H1 (cell line): ENCODE data around the gene STK32C. TPM values are rescaled to one million over a fixed set of nuclear protein-coding genes. Genes with fewer than 3 reads are reported as not detected.

ENCODE experiments used
- CTCF ChIA-PET: fragments of 300-600 bp; sonication (Branson Sonifier 250); formaldehyde crosslinking; loops from one replicate; lab custom pipeline; 2021; ENCODE audit not compliant: partially characterized antibody; lab: Charles Lee
- POLR2A ChIA-PET: fragments of 300-600 bp; sonication (Branson Sonifier 250); formaldehyde crosslinking; loops from one replicate; lab custom pipeline; 2021; ENCODE audit warnings: inconsistent platforms; ENCODE audit not compliant: partially characterized antibody; lab: Charles Lee
- DNase-seq, 2 experiments: peaks; one replicate each; pipeline versions ENCODE4 v3.0.0 to v3.0.0-alpha.2; 2010 to 2022; ENCODE audit warnings: low spot score in 2 of 2, low read depth in 1 of 2, mixed read lengths in 1 of 2
- FAIRE-seq: peaks from 2 replicates; lab custom pipeline; 2011; peaks lifted over from hg19 to GRCh38; lab: Jason Lieb, UNC
- H2AFZ ChIP-seq: 2 replicates; pipeline ENCODE4 v1.8.1; 2012; ENCODE audit warnings: low read length, inconsistent platforms
- H2AK5ac ChIP-seq: 2 replicates; pipeline ENCODE4 v1.6.1; 2013; ENCODE audit warnings: low read depth, low read length
- H2BK120ac ChIP-seq: replicated peaks from 2 replicates; pipeline ENCODE3; 2013; ENCODE audit warnings: low read depth, low read length, inconsistent platforms
- H2BK12ac ChIP-seq: 2 replicates; pipeline ENCODE4 v1.6.1; 2013; ENCODE audit warnings: low read depth, low read length
- H2BK15ac ChIP-seq: 2 replicates; pipeline ENCODE4 v1.6.1; 2013; ENCODE audit warnings: low read length
- H2BK20ac ChIP-seq: 2 replicates; pipeline ENCODE4 v1.6.1; 2013; ENCODE audit warnings: low read length
- H2BK5ac ChIP-seq: 2 replicates; pipeline ENCODE4 v1.6.1; 2013; ENCODE audit warnings: low read depth, low read length
- H3K14ac ChIP-seq: 2 replicates; pipeline ENCODE4 v1.6.1; 2013; ENCODE audit warnings: inconsistent platforms; ENCODE audit not compliant: insufficient read length
- H3K18ac ChIP-seq: 2 replicates; pipeline ENCODE4 v1.6.1; 2013; ENCODE audit warnings: low read length; ENCODE audit errors: extremely low read depth
- H3K23ac ChIP-seq: 2 replicates; pipeline ENCODE4 v1.6.1; 2013; ENCODE audit warnings: inconsistent platforms; ENCODE audit not compliant: insufficient read length
- H3K23me2 ChIP-seq: 2 replicates; pipeline ENCODE4 v1.6.1; 2013; ENCODE audit warnings: low read depth, low read length
- H3K27ac ChIP-seq: 2 replicates; pipeline ENCODE4 v1.6.1; 2011; ENCODE audit warnings: low read depth, low read length, inconsistent platforms
- H3K27me3 ChIP-seq, 4 experiments: replicated peaks in 1 of 4; 1 replicate in 1 of 4; 2 replicates in 3 of 4; pipeline versions ENCODE4 v1.6.1 to v1.8.1; 2011 to 2013; ENCODE audit warnings: low read length in 3 of 4, mild to moderate bottlenecking in 3 of 4, inconsistent platforms in 2 of 4, mixed read lengths in 2 of 4, moderate library complexity in 1 of 4; ENCODE audit not compliant: control insufficient read depth in 3 of 4, insufficient read depth in 3 of 4; ENCODE audit errors: extremely low read depth in 1 of 4
- H3K36me3 ChIP-seq, 4 experiments: 2 replicates each; pipeline versions ENCODE4 v1.6.1 to v1.8.1; 2011 to 2013; ENCODE audit warnings: mild to moderate bottlenecking in 4 of 4, low read length in 3 of 4, moderate library complexity in 2 of 4, control low read depth in 1 of 4, inconsistent platforms in 1 of 4; ENCODE audit not compliant: insufficient read depth in 4 of 4, control insufficient read depth in 2 of 4
- H3K4ac ChIP-seq: replicated peaks from 2 replicates; pipeline ENCODE3; 2013; ENCODE audit warnings: low read length, low read depth, mixed read lengths, inconsistent platforms; ENCODE audit not compliant: insufficient read length
- H3K4me1 ChIP-seq, 4 experiments: replicated peaks in 1 of 4; 1 replicate in 1 of 4; 2 replicates in 3 of 4; pipeline versions ENCODE4 v1.6.1 to v1.8.1; 2011 to 2013; ENCODE audit warnings: low read length in 3 of 4, inconsistent platforms in 2 of 4, mixed read lengths in 1 of 4; ENCODE audit not compliant: insufficient read depth in 4 of 4, control insufficient read depth in 3 of 4
- H3K4me2 ChIP-seq, 2 experiments: 2 replicates each; pipeline versions ENCODE4 v1.6.1 to v1.8.1; 2011 to 2013; ENCODE audit warnings: low read depth in 2 of 2, low read length in 2 of 2, control low read depth in 1 of 2, inconsistent platforms in 1 of 2, mild to moderate bottlenecking in 1 of 2; ENCODE audit not compliant: insufficient read depth in 1 of 2
- H3K4me3 ChIP-seq, 4 experiments: fragments of 200-600, 300-600 bp in 1 of 4; sonication (generic), shearing (Covaris generic), sonication (Bioruptor Twin) in 1 of 4; 2 replicates each; pipeline versions ENCODE4 v1.5.1 to v1.8.1; 2011 to 2016; ENCODE audit warnings: low read length in 4 of 4, low read depth in 3 of 4, control low read depth in 2 of 4, inconsistent platforms in 2 of 4, mild to moderate bottlenecking in 2 of 4, mixed read lengths in 1 of 4, moderate library complexity in 1 of 4; ENCODE audit not compliant: insufficient read depth in 2 of 4; ENCODE audit errors: extremely low read depth in 1 of 4
- H3K56ac ChIP-seq: replicated peaks from 2 replicates; pipeline ENCODE3; 2013; ENCODE audit warnings: low read depth, mild to moderate bottlenecking, mixed read lengths, low read length, inconsistent platforms; ENCODE audit not compliant: insufficient read length
- H3K79me1 ChIP-seq: 2 replicates; pipeline ENCODE4 v1.6.1; 2013; ENCODE audit warnings: low read depth, low read length, control low read depth
- H3K79me2 ChIP-seq, 2 experiments: 2 replicates each; pipeline versions ENCODE4 v1.6.1 to v1.8.1; 2012 to 2013; ENCODE audit warnings: low read length in 2 of 2, mild to moderate bottlenecking in 2 of 2, inconsistent platforms in 1 of 2; ENCODE audit not compliant: insufficient read depth in 2 of 2, control insufficient read depth in 1 of 2
- H3K9ac ChIP-seq, 4 experiments: replicated peaks in 1 of 4; 1 replicate in 1 of 4; 2 replicates in 3 of 4; pipeline versions ENCODE4 v1.6.1 to v1.8.1; 2011 to 2013; ENCODE audit warnings: low read depth in 3 of 4, low read length in 3 of 4, control low read depth in 2 of 4, mild to moderate bottlenecking in 2 of 4, moderate library complexity in 2 of 4, inconsistent platforms in 1 of 4; ENCODE audit errors: extremely low read depth in 1 of 4
- H3K9me3 ChIP-seq, 2 experiments: 2 replicates each; pipeline versions ENCODE4 v1.6.1 to v1.8.1; 2012 to 2013; ENCODE audit warnings: mild to moderate bottlenecking in 2 of 2, moderate library complexity in 2 of 2, control low read depth in 1 of 2, inconsistent platforms in 1 of 2, low read depth in 1 of 2, low read length in 1 of 2, mixed read lengths in 1 of 2; ENCODE audit not compliant: insufficient read depth in 2 of 2
- H4K20me1 ChIP-seq, 2 experiments: replicated peaks in 1 of 2; 2 replicates each; pipeline versions ENCODE3 to v1.8.1; 2011 to 2013; ENCODE audit warnings: inconsistent platforms in 2 of 2, low read length in 2 of 2, mild to moderate bottlenecking in 1 of 2; ENCODE audit not compliant: insufficient read depth in 2 of 2, control insufficient read depth in 1 of 2
- H4K5ac ChIP-seq: 2 replicates; pipeline ENCODE4 v1.6.1; 2013; ENCODE audit warnings: low read length, low read depth, mixed read lengths, inconsistent platforms; ENCODE audit not compliant: insufficient read length
- H4K8ac ChIP-seq: 2 replicates; pipeline ENCODE4 v1.8.0; 2013; ENCODE audit warnings: mild to moderate bottlenecking, moderate library complexity, low read length, inconsistent platforms; ENCODE audit not compliant: insufficient read depth; ENCODE audit errors: extremely low read depth
- H4K91ac ChIP-seq: replicated peaks from 2 replicates; pipeline ENCODE3; 2013; ENCODE audit warnings: low read length, mixed read lengths, inconsistent platforms; ENCODE audit not compliant: insufficient read length
- JUND ChIP-seq: IDR thresholded peaks from 2 replicates; pipeline ENCODE4 v1.6.1; 2011; ENCODE audit warnings: mild to moderate bottlenecking, improper control_type of control experiment, low read length
- POU5F1 ChIP-seq: IDR thresholded peaks from 2 replicates; pipeline ENCODE4 v1.6.1; 2011; ENCODE audit warnings: low read depth, mild to moderate bottlenecking, low read length, moderate library complexity
- RBBP5 ChIP-seq: IDR thresholded peaks from 2 replicates; pipeline ENCODE4 v1.7.1; 2012; ENCODE audit warnings: low read depth, mild to moderate bottlenecking, inconsistent platforms, low read length, moderate library complexity, borderline replicate concordance
- SIN3A ChIP-seq, 2 experiments: IDR thresholded peaks in 1 of 2; conservative IDR thresholded peaks in 1 of 2; 2 replicates each; pipeline ENCODE4 v1.6.1; 2011 to 2012; ENCODE audit warnings: low read length in 2 of 2, improper control_type of control experiment in 1 of 2, low read depth in 1 of 2, mild to moderate bottlenecking in 1 of 2
- SP1 ChIP-seq: IDR thresholded peaks from 2 replicates; pipeline ENCODE4 v1.6.1; 2011; ENCODE audit warnings: low read depth, low read length
- WGBS, 2 experiments: shearing (Covaris generic) in 1 of 2; methylation state at CpG; one replicate each; pipeline versions ENCODE4 v1.1.6 to v1.1.7; 2013 to 2015; ENCODE audit warnings: low lambda C conversion rate in 2 of 2, mixed read lengths in 2 of 2, inconsistent platforms in 1 of 2, low coverage in 1 of 2, missing lambda C conversion rate in 1 of 2; ENCODE audit not compliant: insufficient replicate concordance in 2 of 2, insufficient coverage in 1 of 2, insufficient read length in 1 of 2; ENCODE audit errors: extremely low coverage in 1 of 2, missing lambda C conversion rate in 1 of 2; 5-methylcytosine and 5-hydroxymethylcytosine counted together
- polyA plus RNA-seq, 7 experiments: library from polyadenylated mRNA; depleted of rRNA in 3 of 7; stranded (reverse) in 5 of 7; unstranded in 2 of 7; fragments of >200 nt in 5 of 7; fragments of 200-250 nt in 2 of 7; gene quantifications; 1 replicate in 5 of 7; 2 replicates in 1 of 7; 4 replicates in 1 of 7; pipeline versions ENCODE4 v1.2.1 to v1.2.3, GENCODE V29; 2011 to 2013; ENCODE audit warnings: missing spikeins in 2 of 7, mixed read lengths in 2 of 7
- total RNA-seq: library from RNA; stranded (reverse); fragmentation: NEBNext Ultra II Directional; extraction: Animal tissue kit (Norgen Biotek cat#: 25700); gene quantifications from 2 replicates; pipeline ENCODE4 v1.2.1, GENCODE V29; 2021

Gene STK32C
- total and polyA plus RNA-seq, 2 of the 8 experiments (the other 6 are each of a cell fraction or from before 2014, with no cell fraction given), result 10.6 to 15.6 TPM

DNA sequence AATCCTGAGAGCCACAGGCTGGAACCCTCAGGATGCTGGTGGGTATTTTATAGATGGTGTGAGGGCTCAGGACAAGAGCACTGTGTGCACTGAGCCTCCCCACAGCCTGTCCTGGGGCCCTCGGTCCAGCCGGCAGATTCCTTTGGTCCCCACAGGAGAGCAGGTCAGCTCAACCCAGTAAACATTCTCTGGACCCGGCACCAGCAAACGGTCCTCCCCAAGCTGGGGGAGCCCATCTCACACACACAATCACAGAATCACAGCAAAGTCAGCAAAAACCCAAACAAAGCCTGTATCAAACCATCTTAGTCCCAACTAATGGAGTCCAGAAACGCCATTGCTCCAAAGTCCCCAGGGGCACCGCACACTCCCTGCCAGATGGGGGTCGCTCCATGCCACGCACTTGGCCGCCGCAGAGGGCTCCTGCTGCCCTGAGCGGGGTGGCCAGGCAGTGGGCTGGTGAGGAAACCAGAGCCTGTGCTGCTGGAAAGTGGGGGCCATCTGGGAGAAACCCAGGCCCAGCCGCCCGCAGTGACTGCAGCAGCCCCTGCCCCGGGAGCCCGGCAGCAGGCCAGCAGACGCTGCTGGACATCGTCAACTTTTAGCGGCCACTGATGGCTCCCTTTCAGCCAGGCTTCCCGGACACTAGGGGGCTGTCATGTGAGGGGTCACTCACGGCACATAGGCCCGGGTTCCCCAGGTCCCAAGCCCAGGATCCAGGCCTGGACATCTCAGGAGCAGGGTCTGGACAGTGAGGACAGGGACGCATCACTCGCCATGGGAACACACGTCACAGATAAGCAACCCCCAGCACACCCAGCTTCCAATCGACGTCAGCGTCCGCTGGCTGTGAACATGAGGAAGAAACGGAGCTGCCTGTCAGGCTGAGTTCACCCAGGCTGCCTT lies 68.4 kb downstream of the STK32C start:
- Histone ChIP-seq H2BK12ac (no peak overlapping the region), H4K8ac (no peak overlapping the region), H2BK20ac (no peak overlapping the region), H3K18ac (no peak overlapping the region), H4K91ac (no peak overlapping the region), H3K9ac (no peak overlapping the region), H2AK5ac (no peak overlapping the region), H3K4me3 (no peak overlapping the region), H3K4me1 (no peaks in the 10 kb centered on the region; a peak in 1 of 7 replicates), H3K9me3 (no peaks in the 10 kb centered on the region), H2AFZ (no peak overlapping the region), H3K27ac (no peak overlapping the region), H3K4ac (no peak overlapping the region), H3K27me3 (no peaks in the 10 kb centered on the region; a peak in 1 of 7 replicates), H3K23me2 (no peaks in the 10 kb centered on the region), H4K5ac (no peak overlapping the region), H3K4me2 (no peak overlapping the region), H3K79me1 (no peaks in the 10 kb centered on the region), H2BK15ac (no peak overlapping the region), H4K20me1 (peaks cover 0 to 4% of the 10 kb centered on the region in 2 experiments), H3K14ac (no peak overlapping the region), H3K79me2 (no peaks in the 10 kb centered on the region), H3K36me3 (no peaks in the 10 kb centered on the region), H2BK120ac (no peak overlapping the region), H3K56ac (no peak overlapping the region), H2BK5ac (no peak overlapping the region; the same call in 1 of the 2 replicates), H3K23ac (no peak overlapping the region)
- 92% methylated on average over 26 of the region's 29 CpGs; no CpG with 5 or more reads in 1 of the 2 experiments for WGBS, 2 experiments
- ChIA-PET POLR2A (interaction anchor here (0.6 kb wide), 1 partner anchor 10 kb away, joined by 3 read pairs; no protein-coding TSS in a partner anchor), CTCF (interaction anchor here (1.1 to 2.3 kb wide), 4 partner anchors 20 to 121 kb away, joined by 3 to 9 read pairs (median 4); no protein-coding TSS in a partner anchor)
- FAIRE-seq, result no peak
- DNase-seq, result no peak
- TF ChIP-seq RBBP5, result no peak
- no peak for TF ChIP-seq SP1
- no peak for TF ChIP-seq SIN3A (conservative IDR thresholded peaks at IDR 0.05 in 1 of 2, IDR thresholded peaks at IDR 0.05 in 1 of 2; ENCODE audit: low read depth in 1 of 2, low read length in 2 of 2)
- no peak for TF ChIP-seq POU5F1
- TF ChIP-seq JUND, result no peak
